Ovary (tissue), 9 donors: ENCODE data around the gene SPATA18. TPM values are rescaled to one million over a fixed set of nuclear protein-coding genes. Genes with fewer than 3 reads are reported as not detected.
"Not testable (repeated sequence)": the region's sequence is repeated elsewhere in the genome, so short reads cannot be mapped to it uniquely, and the experiment has no call there.

ENCODE experiments used
- DNase-seq, 5 donors: peaks; one replicate each; pipeline ENCODE4 v3.0.0-alpha.2; 2019 to 2020
- H3K27ac ChIP-seq, 2 donors: fragments of 200-600 bp; one replicate each; pipeline versions ENCODE4 v1.5.1 to v1.8.0; 2019 to 2022
- H3K27me3 ChIP-seq: fragments of 200-600 bp; one replicate; pipeline ENCODE4 v1.8.0; 2022
- H3K36me3 ChIP-seq: fragments of 200-600 bp; sonication (generic); one replicate; pipeline ENCODE4 v1.5.1; 2019
- H3K4me1 ChIP-seq: one replicate; pipeline ENCODE4 v1.8.1; 2013; ENCODE audit warnings: mild to moderate bottlenecking, moderate library complexity; ENCODE audit not compliant: insufficient read depth
- H3K4me3 ChIP-seq: fragments of 200-600 bp; sonication (generic); one replicate; pipeline ENCODE4 v1.5.1; 2017
- H3K9me3 ChIP-seq, 2 donors: fragments of 200-600 bp in 1 of 2; sonication (generic) in 1 of 2; one replicate each; pipeline versions ENCODE4 v1.5.1 to v1.8.1; 2013 to 2019; ENCODE audit warnings: mild to moderate bottlenecking in 1 of 2, moderate library complexity in 1 of 2
- EP300 ChIP-seq: sonication (generic); formaldehyde crosslinking; IDR thresholded peaks from one replicate; pipeline ENCODE4 v1.6.1; 2017; ENCODE audit warnings: antibody characterized with exemption
- POLR2A ChIP-seq: fragments of 450-650 bp; IDR thresholded peaks from one replicate; pipeline ENCODE4 v1.6.1; 2017; ENCODE audit warnings: antibody characterized with exemption, mild to moderate bottlenecking, moderate library complexity
- whole genome bisulfite sequencing, 3 donors: extraction: QIAGEN DNeasy Blood & Tissue Kit in 1 of 3; methylation state at CpG; one replicate each; pipeline versions ENCODE4 v1.1.5 to v1.1.7; 2013 to 2017; 5-methylcytosine and 5-hydroxymethylcytosine counted together
- intact Hi-C, 4 donors: fragments of 100-400 bp; cut with DNase I; formaldehyde crosslinking; loops; one replicate each; pipeline versions ENCODE4 v1.11.0 to v1.15.1; 2022 to 2023
- polyA plus RNA-seq, 2 donors: library from polyadenylated mRNA; stranded (reverse); fragments of 200-250 nt in 1 of 2; fragments of 350-450 nt in 1 of 2; fragmentation: Illumina TruSeq in 1 of 2; extraction: RNeasy Lipid Tissue Mini Kit (QIAGEN cat#74804) in 1 of 2; gene quantifications; one replicate each; pipeline ENCODE4 v1.2.3, GENCODE V29; 2013 to 2014
- total RNA-seq, 7 donors: library from RNA; depleted of rRNA in 2 of 7; stranded (reverse); fragments of >200 nt in 2 of 7; fragmentation: NEBNext Ultra II Directional in 3 of 7; extraction: Animal tissue kit (Norgen Biotek cat#: 25700) in 3 of 7; gene quantifications; one replicate each; pipeline versions ENCODE4 v1.1.0 to v1.2.4, GENCODE V29; 2016 to 2023
- TF ChIP-seq, protein P1 (sequence below), 3 donors: fragments of 450-650 bp in 2 of 3; fragments of 200-600 bp in 1 of 3; IDR thresholded peaks; one replicate each; pipeline versions ENCODE4 v1.5.1 to v1.8.0; 2016 to 2022; ENCODE audit warnings: antibody characterized with exemption in 3 of 3, mild to moderate bottlenecking in 1 of 3
- donor health status: DM: no; HTN: no; CAD: no; lungs with moderate emphysema.
- donor health status: DM: no; HTN: no; CAD: no.
- donor health status: Bipolar disorder and iron deficiency.
- donor health status: DM: yes; HTN: yes; CAD: no.
- donor health status: DM: no; HTN: no; CAD: no.
- donor health status: DM: yes; HTN: yes; CAD: no.

Gene SPATA18
- total and polyA plus RNA-seq, 9 donors, result 0.77 to 40.6 (median 4.8) TPM

DNA sequence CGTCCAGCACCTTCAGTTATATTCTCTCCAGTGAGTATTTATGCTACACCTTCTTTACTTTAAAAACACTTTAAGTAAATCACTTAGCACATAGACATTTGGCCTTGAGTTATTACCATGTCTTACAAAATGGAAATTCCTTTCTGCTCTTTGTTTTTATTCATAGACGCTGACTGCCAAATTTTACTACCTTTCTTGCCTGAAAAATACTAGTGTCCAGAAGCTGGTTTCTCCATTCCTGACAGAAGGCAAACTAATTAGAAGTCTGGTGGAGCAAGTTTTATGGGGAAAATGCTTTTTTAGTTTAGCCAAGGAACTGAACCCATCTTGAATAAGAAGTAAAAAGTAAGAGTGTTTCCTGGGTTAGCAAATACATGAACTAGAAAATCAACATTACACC lies 65.5 kb downstream of the SPATA18 start:
- Histone ChIP-seq H3K36me3 (no peaks in the 10 kb centered on the region), H3K9me3 (no peaks in the 10 kb centered on the region), H3K4me1 (no peaks in the 10 kb centered on the region), H3K27ac (no peak overlapping the region), H3K4me3 (no peak overlapping the region), H3K27me3 (no peaks in the 10 kb centered on the region)
- 41 to 50% (median 50%) methylated on average over 2 of the region's 2 CpGs for WGBS, 3 donors
- TF ChIP-seq, protein P1, sequence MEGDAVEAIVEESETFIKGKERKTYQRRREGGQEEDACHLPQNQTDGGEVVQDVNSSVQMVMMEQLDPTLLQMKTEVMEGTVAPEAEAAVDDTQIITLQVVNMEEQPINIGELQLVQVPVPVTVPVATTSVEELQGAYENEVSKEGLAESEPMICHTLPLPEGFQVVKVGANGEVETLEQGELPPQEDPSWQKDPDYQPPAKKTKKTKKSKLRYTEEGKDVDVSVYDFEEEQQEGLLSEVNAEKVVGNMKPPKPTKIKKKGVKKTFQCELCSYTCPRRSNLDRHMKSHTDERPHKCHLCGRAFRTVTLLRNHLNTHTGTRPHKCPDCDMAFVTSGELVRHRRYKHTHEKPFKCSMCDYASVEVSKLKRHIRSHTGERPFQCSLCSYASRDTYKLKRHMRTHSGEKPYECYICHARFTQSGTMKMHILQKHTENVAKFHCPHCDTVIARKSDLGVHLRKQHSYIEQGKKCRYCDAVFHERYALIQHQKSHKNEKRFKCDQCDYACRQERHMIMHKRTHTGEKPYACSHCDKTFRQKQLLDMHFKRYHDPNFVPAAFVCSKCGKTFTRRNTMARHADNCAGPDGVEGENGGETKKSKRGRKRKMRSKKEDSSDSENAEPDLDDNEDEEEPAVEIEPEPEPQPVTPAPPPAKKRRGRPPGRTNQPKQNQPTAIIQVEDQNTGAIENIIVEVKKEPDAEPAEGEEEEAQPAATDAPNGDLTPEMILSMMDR (IDR thresholded peaks at IDR 0.05), result no peak
- TF ChIP-seq POLR2A (no peak), EP300 (no peak)
- no peak for DNase-seq
- intact Hi-C loops, result no loop called here

DNA sequence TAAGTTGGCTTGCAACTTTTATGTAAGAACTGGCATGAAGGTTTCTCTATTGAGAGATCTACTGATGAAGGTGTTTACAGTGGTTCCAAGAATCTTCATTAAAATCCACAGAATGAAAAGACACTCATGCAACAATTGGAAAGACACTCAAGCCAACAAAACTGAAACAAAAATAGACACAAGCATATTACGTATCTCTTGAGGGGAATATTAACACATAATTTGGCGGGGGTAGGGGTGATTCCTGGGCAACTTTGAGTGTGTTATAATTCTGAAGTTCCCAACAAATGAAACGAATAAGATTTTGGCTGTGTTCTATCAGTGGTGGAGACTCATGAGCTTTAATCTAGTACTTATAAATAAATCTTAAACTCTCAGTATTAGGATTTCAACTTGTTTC lies 75.1 kb downstream of the SPATA18 start:
- TF ChIP-seq EP300 (no peak), POLR2A (no peak)
- TF ChIP-seq, protein P1 (IDR thresholded peaks at IDR 0.05), result no peak
- DNase-seq, result no peak
- 58 to 65% (median 64%) methylated on average over 3 of the region's 3 CpGs for WGBS, 3 donors
- intact Hi-C loops, result no loop called here
- Histone ChIP-seq H3K4me1 (no peaks in the 10 kb centered on the region), H3K27me3 (no peaks in the 10 kb centered on the region), H3K9me3 (no peaks in the 10 kb centered on the region), H3K27ac (no peak overlapping the region), H3K4me3 (no peak overlapping the region), H3K36me3 (no peaks in the 10 kb centered on the region)

DNA sequence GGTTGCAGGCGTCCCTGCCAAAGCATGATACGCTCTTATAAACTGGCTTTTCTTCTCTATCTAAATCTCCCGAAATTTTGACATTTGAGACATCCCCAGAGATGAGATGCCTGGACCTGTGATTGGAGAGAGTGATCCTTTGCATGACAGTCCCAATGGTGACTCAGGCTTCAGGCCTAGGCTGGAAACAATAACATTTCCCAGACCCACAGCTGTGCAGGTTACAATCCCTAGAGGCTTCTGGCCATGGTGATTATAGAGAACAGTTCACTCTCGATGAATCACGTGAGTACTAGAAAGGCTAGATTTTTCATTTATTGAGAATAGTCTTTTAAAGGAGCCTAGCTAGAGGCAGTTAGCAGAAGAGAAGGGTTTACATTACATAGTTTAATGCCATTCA lies 75.9 kb downstream of the SPATA18 start:
- WGBS, 3 donors, result 76 to 83% (median 80%) methylated on average over 5 of the region's 5 CpGs
- no peak for DNase-seq
- H3K4me3 ChIP-seq, result no peak overlapping the region
- H3K36me3 ChIP-seq, result no peaks in the 10 kb centered on the region
- intact Hi-C loops, result no loop called here
- H3K27ac ChIP-seq, result no peak overlapping the region
- no peak for TF ChIP-seq POLR2A
- TF ChIP-seq, protein P1 (IDR thresholded peaks at IDR 0.05), result no peak
- no peak for TF ChIP-seq EP300
- H3K27me3 ChIP-seq, result no peaks in the 10 kb centered on the region
- H3K9me3 ChIP-seq, result no peaks in the 10 kb centered on the region
- H3K4me1 ChIP-seq, result no peaks in the 10 kb centered on the region

DNA sequence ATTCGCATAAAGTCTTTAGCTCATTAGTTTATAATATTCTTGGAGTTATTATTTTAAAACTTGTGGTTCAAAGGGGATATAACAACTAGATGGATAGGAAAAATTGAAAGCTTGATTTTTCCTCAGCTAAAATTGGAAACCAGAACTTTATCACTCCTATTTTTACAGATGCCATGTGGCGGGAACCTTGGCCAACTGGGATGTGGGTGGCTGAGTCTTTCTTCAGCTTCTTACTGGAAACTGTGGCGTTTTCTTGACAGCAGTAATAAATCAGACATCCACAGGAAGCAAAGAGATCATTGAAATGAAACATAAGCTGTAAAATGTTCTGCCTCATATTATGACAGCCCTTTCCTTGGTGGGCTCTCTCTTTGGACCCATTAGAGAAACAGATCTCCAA lies 84.1 kb downstream of the SPATA18 start:
- no peaks in the 10 kb centered on the region for H3K4me1 ChIP-seq
- no peak overlapping the region for H3K27ac ChIP-seq
- H3K9me3 ChIP-seq, result no peaks in the 10 kb centered on the region
- DNase-seq, result no peak
- no peak overlapping the region for H3K4me3 ChIP-seq
- no peaks in the 10 kb centered on the region for H3K36me3 ChIP-seq
- WGBS, 3 donors, result 59 to 70% (median 61%) methylated on average over 3 of the region's 3 CpGs
- TF ChIP-seq POLR2A, result no peak
- TF ChIP-seq, protein P1 (IDR thresholded peaks at IDR 0.05), result no peak
- no peak for TF ChIP-seq EP300
- intact Hi-C loops, result no loop called here
- no peaks in the 10 kb centered on the region for H3K27me3 ChIP-seq

DNA sequence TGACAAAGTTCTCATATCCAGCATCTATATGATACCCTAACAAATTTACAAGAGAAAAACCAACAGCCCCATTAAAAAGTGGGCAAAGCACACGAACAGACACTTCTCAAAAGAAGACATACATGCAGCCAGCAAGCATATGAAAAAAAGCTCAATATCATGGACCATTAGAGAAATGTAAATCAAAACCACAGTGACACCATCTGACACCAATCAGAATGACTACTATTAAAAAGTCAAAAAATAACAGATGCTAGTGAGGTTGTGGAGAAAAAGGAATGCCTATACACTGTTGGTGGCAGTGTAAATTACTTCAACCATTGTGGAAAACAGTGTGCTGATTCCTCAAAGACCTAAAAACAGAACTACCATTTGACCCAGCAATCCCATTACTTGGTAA lies 86.0 kb downstream of the SPATA18 start:
- WGBS, 3 donors, result 0 to 33% (median 22%) methylated on average over 1 of the region's 1 CpG
- DNase-seq, H3K9me3 ChIP-seq, intact Hi-C loops, H3K4me3 ChIP-seq, H3K27ac ChIP-seq, H3K4me1 ChIP-seq, H3K36me3 ChIP-seq, H3K27me3 ChIP-seq: not testable (repeated sequence)
